CD4-positive, alpha-beta T cell treated with Interleukin-17A for 1 hour (primary cell): ENCODE results near the gene STX16.
A peak's percentile ranks its signal among the peaks of the same experiment; 100 is the strongest.

ENCODE experiments used
- DNase-seq: peaks from one replicate; pipeline ENCODE4 v3.0.0-alpha.2; 2020

Gene STX16

DNA sequence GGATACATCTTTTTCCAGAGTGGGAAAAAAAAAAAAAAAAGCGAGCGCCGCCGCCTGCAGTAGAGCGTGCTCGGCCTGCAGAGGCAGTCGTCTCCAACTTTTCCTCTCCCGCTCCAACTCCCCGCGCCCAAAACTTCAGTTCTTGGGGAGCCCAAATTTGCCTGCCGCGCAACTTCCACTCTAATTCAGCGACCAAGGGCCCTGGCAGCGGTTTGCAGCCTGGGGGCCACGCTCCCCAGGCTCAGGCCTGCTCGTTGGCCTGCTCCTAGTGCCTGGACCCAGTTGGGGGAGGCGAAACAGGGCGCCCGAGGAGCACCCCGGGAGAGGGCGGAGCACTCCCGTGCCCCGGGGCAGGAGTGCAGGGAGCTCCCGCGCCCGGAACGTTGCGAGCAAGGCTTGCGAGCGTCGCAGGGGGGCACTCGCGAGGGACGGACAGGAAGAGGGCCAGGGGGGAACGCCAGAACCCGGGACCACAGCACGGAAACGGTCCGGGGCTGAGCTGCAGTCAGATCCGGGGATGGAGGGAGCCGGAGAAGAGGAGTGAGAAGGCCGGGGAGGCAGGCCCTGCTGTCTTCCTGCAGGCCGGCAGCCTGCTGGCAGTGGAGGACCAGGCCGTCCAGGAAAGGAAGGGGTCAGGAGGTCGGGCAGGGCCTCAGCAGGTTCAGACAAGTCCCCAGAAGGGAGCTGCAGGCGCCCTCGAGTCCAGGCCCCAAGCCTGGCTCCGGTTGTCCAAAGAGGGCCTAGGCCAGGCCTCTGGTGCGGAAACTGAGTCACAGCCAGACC, at the start of gene STX16:
Gene STX16, plus strand, starts transcription at position 508 of the 783 bp plus-strand sequence. CDS start 724 bp downstream, outside the sequence.
- peak; percentile 90 for DNase-seq

- no peak for DNase-seq
These were observed 49.0 kb upstream of the STX16 start for GRCh38 chr20:58602124-58602523.

DNA sequence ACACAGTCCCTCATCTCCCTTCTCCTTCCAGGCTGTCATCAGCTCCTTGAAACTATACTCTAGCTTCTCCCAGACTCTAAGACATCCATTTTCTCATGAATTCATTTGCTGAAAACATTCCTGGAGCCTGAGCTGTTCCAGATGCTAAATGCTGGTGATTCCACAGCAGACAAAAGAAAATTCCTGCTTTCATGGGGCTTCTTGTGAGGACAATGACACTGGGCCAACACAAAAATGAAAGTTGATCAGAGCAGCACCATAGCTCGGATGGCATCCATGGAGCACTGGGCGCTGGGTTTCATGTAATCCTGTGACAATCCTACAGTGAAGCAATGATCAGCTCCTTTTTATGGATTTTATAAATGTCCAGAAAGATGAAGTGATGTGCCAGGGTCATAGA, 47.4 kb upstream of the STX16 start:
- no peak for DNase-seq

- DNase-seq = no peak
These were observed 46.8 kb upstream of the STX16 start for GRCh38 chr20:58604128-58604881.

DNA sequence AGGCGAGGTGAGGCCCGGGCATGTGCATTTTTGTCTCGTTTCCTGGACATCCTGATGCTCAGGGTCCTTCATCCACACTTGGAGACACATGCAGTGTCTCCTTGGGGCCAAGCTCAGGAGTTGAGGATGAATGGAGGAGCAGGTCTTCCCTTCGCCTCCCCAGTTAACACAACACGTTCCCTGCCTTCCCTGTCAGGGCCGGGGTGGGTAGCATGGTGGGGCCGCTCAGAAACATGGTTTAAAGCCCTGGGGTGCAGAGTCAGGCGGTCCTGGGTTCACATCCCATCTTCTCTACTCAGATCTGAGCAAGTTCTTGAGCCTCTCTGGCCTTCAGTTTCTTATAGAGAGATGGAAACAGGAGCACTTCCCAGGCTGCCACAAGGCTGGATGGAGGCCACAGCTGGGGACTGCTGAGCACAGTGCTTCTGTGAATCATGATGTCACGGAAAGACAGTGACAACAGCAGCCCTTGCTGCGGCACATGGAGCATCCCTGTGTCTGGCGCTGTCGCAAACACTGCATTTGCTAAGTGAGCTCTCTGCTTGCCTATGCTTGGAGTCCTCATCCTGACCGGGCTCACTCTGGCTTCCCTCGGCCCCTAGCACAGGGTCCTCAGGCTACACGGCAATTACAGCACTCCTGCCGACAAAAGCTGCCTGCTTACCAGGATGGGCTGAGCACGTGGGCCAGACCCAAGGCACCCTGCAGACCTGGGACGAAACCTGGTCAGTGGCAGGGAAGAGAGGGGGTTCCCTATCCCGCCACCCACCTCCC, 45.6 kb upstream of the STX16 start:
- DNase-seq = no peak

DNA sequence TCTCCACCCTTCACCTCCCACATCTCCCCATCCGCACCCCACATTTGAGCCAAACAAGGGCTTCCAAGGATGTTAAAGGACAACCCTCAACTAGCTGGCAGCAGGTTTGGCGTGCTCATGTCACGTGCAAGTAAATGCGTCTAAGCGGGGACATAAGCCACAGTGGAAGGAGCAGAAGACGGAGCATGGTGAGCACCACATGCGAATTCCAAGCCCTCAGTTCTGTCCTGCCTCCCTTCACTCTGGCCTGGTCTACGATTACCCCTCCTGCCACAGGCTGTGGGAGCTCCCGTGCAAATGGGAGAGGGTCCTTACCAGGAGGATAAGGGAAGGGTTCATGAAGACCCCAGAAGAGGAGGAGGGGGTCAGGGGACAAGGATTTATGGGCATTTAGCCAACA, 44.9 kb upstream of the STX16 start:
- DNase-seq = no peak

GRCh38 chr20:58608096-58608840, 42.8 kb upstream of the STX16 start:
- no peak for DNase-seq

DNA sequence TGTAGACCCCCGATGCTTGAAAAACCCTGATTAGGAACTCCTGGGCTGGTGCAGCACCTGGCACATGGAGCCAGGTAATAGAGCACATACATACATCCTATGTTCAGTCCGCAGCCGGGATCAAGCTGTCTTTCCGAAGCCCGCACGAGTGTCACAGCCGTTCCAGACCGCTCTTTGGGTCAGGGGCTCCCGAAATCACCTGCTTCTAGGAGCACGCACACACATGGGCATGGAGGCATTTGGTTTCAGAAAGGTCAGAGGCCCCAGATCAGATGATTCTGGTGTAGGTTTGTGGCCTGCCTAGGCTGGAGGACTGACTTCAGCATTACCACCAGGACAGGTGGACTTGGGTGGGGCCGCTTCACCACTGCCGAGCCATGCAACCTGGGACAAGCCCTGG, 42.1 kb upstream of the STX16 start:
- DNase-seq = no peak

- DNase-seq = no peak
These were observed 40.8 kb upstream of the STX16 start for GRCh38 chr20:58610071-58610800.

- DNase-seq = no peak
These were observed 40.3 kb upstream of the STX16 start for GRCh38 chr20:58610811-58611210.

GRCh38 chr20:58611236-58612030, 39.6 kb upstream of the STX16 start:
- DNase-seq = no peak

- no peak for DNase-seq
These were observed 38.9 kb upstream of the STX16 start for GRCh38 chr20:58612121-58612691.

DNA sequence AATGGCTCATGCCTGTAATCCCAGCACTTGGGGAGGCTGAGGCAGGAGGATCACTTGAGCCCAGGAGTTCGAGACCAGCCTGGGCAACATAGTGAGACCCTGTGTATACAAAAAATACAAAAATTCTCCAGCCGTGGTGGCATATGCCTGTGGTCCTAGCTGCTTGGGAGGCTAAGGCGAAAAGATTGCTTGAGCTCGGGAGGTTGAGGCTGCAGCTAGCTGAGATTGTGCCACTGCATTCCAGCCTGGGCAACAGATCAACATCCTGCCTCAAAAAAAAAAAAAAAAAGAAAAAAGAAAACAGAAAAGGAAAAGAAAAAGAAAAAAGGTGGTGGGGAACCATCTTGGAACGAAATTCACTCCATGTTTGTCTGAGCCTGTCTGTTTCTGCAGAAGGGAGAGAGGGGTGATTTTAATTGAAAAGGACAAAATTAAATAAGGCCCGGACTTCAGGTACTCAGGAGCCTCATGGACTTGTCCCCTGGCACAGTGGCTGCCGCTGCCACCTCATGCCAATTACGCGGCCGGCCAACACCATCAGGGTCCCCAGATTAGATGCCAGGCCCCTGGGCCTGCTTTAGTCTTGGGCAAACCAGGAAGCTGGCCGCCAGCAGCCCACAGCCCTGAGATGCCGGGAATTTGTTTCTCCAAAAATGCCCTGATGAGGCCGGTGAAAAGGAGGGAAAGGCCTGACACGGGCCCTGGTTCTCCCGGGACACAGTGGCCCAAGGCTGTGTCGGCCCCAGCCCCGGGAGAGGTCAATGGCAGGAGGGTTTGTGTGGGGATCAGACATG, 37.8 kb upstream of the STX16 start:
- DNase-seq = no peak

- DNase-seq = no peak
These were observed 36.7 kb upstream of the STX16 start for GRCh38 chr20:58614366-58614765.

DNA sequence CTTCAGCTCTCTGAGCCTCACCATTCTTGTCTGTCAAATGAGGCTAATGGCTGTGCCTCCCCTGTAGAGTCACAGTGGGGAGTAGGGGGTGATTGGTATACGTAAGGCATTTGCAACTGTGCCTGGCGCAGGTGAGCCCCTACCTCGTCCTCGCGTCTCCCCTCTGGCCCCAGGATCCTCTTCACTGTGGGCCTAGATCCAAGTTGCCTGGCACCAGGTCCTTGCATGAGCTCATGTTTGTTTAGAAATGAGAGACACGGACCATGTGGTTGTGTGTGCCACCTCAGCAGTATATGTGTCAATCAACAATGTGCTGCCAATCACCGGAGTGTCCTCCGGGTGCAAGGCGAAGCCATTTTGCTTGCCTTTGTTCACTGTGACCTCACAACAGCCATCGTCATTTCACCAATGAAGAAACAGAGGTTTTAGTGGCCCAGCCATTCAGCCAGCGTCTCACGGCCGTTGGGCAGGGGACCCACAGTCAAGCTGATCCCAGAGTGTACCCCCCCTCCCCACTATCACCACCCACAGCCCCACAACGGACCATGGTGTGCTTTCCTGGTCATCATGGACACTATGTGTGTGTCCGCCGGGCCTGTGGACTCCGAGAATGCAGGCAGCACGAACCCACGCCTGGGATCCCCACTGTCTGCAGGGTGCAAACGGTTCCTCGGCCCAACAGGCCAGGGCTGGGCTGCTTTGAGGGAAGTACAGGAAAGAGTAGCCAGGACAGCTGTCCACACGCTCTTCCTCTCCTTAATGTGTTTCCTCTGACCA, 35.9 kb upstream of the STX16 start:
- no peak for DNase-seq

DNA sequence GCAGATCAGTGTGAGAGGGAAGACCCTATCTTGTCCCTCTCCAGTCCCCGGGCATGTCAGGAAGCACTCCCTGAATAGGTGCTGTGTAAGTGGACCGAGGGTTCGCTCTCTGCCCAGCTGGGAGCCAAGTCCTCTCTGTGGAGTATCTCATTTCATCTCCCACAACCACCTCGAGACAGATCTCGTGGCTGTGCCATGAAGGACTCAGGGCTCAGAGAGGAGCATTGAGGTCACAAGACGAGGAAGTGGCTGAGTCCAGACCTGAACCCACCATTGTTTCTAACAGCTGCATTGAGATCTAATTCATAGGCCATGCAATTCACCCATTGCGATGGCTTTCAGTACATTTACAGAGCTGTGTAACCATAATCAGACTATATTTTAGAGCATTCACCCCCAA, 34.7 kb upstream of the STX16 start:
- no peak for DNase-seq

- DNase-seq = no peak
These were observed 33.9 kb upstream of the STX16 start for GRCh38 chr20:58617158-58617557.

DNA sequence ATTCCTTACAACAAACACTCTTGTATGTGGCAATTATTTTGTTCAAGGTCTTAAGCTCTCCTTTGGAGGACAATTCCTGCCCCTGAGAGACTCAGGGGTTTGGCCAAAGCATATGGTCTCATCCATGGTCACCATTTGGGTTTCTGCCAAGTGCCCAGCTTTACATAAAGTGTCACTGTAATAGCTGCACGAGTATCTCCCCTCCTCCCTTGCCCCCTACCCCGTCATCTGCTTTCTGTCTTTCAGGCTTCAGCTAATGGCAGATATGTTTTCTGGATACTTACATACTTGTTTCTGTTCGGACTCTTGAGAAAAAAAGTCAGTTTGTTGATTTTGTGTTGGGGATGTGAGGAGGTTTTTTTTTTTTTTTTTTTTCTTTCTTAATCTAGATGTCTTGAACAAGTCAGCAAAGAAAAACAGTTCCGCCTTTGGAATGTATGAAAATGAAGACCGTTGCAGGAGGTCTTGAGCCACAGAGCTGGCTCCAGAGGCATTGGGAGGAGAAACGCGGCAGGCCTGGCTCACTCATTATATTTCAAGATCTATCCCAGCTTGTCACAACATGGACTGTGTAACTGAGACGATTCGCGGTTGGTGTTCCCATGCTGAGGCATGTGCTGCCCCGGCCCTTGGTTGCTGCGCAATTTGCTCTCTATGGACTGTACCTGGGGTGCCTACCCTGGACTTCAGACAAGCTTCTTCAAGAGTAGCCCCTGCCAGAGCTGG, 32.6 kb upstream of the STX16 start:
- DNase-seq = no peak
